Neutrophil (primary cell): ENCODE measurements around the gene FEN1.

ENCODE experiments used
- H3K27ac ChIP-seq: fragments of 200-600 bp; sonication (generic); 2 replicates; pipeline ENCODE4 v1.5.1; 2016; ENCODE audit warnings: mild to moderate bottlenecking, moderate library complexity
- H3K27me3 ChIP-seq: fragments of 200-600 bp; sonication (generic); 2 replicates; pipeline ENCODE4 v1.6.0; 2016; ENCODE audit warnings: mild to moderate bottlenecking
- H3K36me3 ChIP-seq: fragments of 200-600 bp; sonication (generic); 2 replicates; pipeline ENCODE4 v1.5.1; 2017
- H3K4me1 ChIP-seq, 2 experiments: fragments of 200-600 bp in 1 of 2; sonication (generic) in 1 of 2; 1 replicate in 1 of 2; 2 replicates in 1 of 2; pipeline versions ENCODE4 v1.5.1 to v1.6.1; 2013 to 2016; ENCODE audit warnings: low read depth in 1 of 2, low read length in 1 of 2, mild to moderate bottlenecking in 1 of 2, moderate library complexity in 1 of 2; ENCODE audit not compliant: control insufficient read depth in 1 of 2, insufficient read depth in 1 of 2
- H3K4me3 ChIP-seq, 2 experiments: fragments of 200-600 bp in 1 of 2; sonication (generic) in 1 of 2; 1 replicate in 1 of 2; 2 replicates in 1 of 2; pipeline ENCODE4 v1.5.1; 2013 to 2016; ENCODE audit warnings: low read depth in 1 of 2, low read length in 1 of 2, mild to moderate bottlenecking in 1 of 2, moderate library complexity in 1 of 2
- H3K9me3 ChIP-seq: fragments of 200-600 bp; sonication (generic); 2 replicates; pipeline ENCODE4 v1.5.1; 2016
- CTCF ChIP-seq: fragments of 200-600 bp; sonication (generic); IDR thresholded peaks from 2 replicates; pipeline ENCODE4 v1.5.1; 2016; ENCODE audit warnings: antibody characterized with exemption

Gene FEN1

GRCh38 chr11:61779666-61780525 lies 12.8 kb upstream of the FEN1 start:
- Histone ChIP-seq H3K27ac (no peak overlapping the region), H3K27me3 (peaks cover 26% of the 10 kb centered on the region), H3K4me3 (no peak overlapping the region), H3K4me1 (peaks cover 8 to 9% of the 10 kb centered on the region in 2 experiments), H3K36me3 (peaks cover 21% of the 10 kb centered on the region), H3K9me3 (no peaks in the 10 kb centered on the region)
- no peak for TF ChIP-seq CTCF

GRCh38 chr11:61780581-61781162 lies 12.0 kb upstream of the FEN1 start:
- Histone ChIP-seq H3K27me3 (peaks cover 26% of the 10 kb centered on the region), H3K4me1 (peaks cover 8 to 9% of the 10 kb centered on the region in 2 experiments), H3K9me3 (no peaks in the 10 kb centered on the region), H3K36me3 (peaks cover 29% of the 10 kb centered on the region), H3K4me3 (no peak overlapping the region), H3K27ac (no peak overlapping the region)
- no peak for TF ChIP-seq CTCF

- Histone ChIP-seq H3K36me3 (peaks cover 38% of the 10 kb centered on the region), H3K9me3 (no peaks in the 10 kb centered on the region), H3K4me1 (peaks cover 8 to 9% of the 10 kb centered on the region in 2 experiments), H3K27ac (no peak overlapping the region), H3K4me3 (no peak overlapping the region), H3K27me3 (peaks cover 20% of the 10 kb centered on the region)
- TF ChIP-seq CTCF: no peak
Observed at GRCh38 chr11:61781585-61781984, 11.1 kb upstream of the FEN1 start.

- Histone ChIP-seq H3K4me1 (peaks cover 3 to 5% of the 10 kb centered on the region in 2 experiments), H3K36me3 (peaks cover 45% of the 10 kb centered on the region), H3K9me3 (no peaks in the 10 kb centered on the region), H3K4me3 (no peak overlapping the region), H3K27me3 (peaks cover 13% of the 10 kb centered on the region), H3K27ac (no peak overlapping the region)
- no peak for TF ChIP-seq CTCF
Observed at GRCh38 chr11:61782299-61782698, 10.4 kb upstream of the FEN1 start.

GRCh38 chr11:61782841-61783240 lies 9.9 kb upstream of the FEN1 start:
- no peaks in the 10 kb centered on the region for H3K9me3 ChIP-seq
- no peak overlapping the region for H3K27ac ChIP-seq
- no peak for TF ChIP-seq CTCF
- H3K4me3 ChIP-seq: no peak overlapping the region
- H3K36me3 ChIP-seq: peaks cover 50% of the 10 kb centered on the region
- H3K27me3 ChIP-seq: peaks cover 8% of the 10 kb centered on the region
- no peaks in the 10 kb centered on the region for H3K4me1 ChIP-seq
